GM12864 (cell line): Measurements from ENCODE around the gene BICDL1.
"Not testable (repeated sequence)": the region's sequence is repeated elsewhere in the genome, so short reads cannot be mapped to it uniquely, and the experiment has no call there.

Experiments used
- DNase-seq: peaks from one replicate; pipeline ENCODE4 v3.0.0-alpha.2; 2011; ENCODE audit warnings: low read depth
- H3K4me3 ChIP-seq: 2 replicates; pipeline ENCODE4 v1.5.1; 2011; ENCODE audit warnings: mild to moderate bottlenecking, low read depth, low read length, control low read depth
- TF ChIP-seq, protein P1 (sequence below): IDR thresholded peaks from 2 replicates; pipeline ENCODE4 v1.5.1; 2011; ENCODE audit warnings: low read depth, mild to moderate bottlenecking, moderate library complexity, low read length, control low read depth, inconsistent platforms; ENCODE audit errors: missing control alignments

BICDL1 gene

DNA sequence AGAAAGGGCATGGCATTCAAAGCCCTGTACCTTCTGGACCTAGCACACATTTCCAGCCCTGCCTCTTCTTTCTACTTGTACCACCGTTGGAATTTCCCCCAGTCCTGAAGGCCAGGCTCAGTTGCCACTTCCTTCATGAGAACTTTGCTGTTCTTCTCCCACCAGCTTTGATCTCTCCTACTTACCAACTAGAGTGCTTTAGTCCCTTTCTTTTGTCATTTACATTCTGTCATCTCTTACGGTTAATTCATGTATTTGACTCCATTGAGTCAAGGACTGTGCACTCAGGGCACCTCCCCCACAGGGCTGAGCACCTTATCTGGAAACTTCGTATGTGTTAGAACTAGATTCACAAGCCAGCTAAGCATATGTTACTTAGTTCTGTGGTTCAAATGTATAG is 26.3 kb downstream of the BICDL1 start:
- TF ChIP-seq, protein P1, sequence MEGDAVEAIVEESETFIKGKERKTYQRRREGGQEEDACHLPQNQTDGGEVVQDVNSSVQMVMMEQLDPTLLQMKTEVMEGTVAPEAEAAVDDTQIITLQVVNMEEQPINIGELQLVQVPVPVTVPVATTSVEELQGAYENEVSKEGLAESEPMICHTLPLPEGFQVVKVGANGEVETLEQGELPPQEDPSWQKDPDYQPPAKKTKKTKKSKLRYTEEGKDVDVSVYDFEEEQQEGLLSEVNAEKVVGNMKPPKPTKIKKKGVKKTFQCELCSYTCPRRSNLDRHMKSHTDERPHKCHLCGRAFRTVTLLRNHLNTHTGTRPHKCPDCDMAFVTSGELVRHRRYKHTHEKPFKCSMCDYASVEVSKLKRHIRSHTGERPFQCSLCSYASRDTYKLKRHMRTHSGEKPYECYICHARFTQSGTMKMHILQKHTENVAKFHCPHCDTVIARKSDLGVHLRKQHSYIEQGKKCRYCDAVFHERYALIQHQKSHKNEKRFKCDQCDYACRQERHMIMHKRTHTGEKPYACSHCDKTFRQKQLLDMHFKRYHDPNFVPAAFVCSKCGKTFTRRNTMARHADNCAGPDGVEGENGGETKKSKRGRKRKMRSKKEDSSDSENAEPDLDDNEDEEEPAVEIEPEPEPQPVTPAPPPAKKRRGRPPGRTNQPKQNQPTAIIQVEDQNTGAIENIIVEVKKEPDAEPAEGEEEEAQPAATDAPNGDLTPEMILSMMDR = no peak
- H3K4me3 ChIP-seq = no peak overlapping the region
- DNase-seq = no peak

- H3K4me3 ChIP-seq, DNase-seq: not testable (repeated sequence)
Measured at GRCh38 chr12:120016199-120016598, 27.2 kb downstream of the BICDL1 start.

DNA sequence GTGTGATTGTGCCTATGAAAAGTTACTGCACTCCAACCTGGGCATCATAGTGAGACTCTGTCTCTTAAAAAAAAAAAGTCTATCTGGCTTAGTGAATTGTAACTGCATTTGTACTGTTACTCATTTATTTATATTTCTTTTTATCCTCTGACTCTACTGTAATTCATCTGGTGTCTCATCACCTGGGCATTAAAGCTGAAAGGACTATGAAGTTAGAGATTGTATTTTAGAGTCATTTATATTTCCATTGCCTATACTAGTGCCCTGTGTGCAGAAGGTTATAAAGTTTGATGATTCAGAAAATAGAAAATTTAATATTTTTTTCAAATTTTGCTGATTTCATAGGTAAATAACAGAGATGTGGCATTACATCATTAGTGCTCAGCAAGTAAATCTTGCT is 30.2 kb downstream of the BICDL1 start:
- no peak for DNase-seq
- no peak overlapping the region for H3K4me3 ChIP-seq
- TF ChIP-seq, protein P1 = no peak

GRCh38 chr12:120019938-120020337 is 30.9 kb downstream of the BICDL1 start:
- TF ChIP-seq, protein P1 = no peak
- no peak for DNase-seq
- no peak overlapping the region for H3K4me3 ChIP-seq

DNA sequence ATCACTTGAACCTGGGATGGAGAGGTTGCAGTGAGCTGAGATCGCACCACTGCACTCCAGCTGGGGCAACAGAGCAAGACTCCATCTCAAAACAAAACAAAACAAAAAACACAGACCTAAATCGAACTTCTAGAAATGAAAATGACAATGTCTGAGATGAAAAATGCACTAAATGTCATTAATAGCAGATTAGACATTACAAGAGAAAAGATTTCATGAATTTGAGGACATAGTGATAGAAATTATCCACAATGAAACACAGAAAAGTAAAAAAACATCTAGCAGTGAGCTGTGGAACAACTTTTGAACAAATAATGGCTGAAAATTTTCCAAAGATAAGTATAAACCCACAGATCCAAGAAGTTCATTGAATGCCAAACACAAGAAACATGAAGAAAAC is 35.2 kb downstream of the BICDL1 start:
- TF ChIP-seq, protein P1 = no peak
- no peak overlapping the region for H3K4me3 ChIP-seq
- no peak for DNase-seq

- DNase-seq = no peak
- no peak overlapping the region for H3K4me3 ChIP-seq
- TF ChIP-seq, protein P1 = no peak
Measured at GRCh38 chr12:120025640-120026039, 36.6 kb downstream of the BICDL1 start.

DNA sequence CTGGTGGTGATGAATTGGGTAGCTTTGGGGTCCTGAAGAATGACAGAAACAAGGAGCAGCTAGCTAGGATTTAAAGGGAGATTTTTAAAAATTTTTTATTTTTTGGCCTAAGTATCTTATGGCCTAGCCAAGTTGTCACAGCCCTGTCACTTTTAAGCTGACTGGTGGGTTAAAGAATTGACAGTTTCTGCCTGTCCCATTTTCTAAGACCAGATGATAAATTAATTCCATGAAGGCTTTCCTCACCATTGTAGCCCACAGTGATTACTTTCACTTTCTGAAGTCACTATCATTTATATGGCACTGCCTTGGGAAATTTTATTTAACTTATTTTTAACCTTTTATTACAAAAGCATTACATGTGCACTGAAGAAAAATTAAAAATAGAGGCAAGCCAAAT is 43.2 kb downstream of the BICDL1 start:
- no peak overlapping the region for H3K4me3 ChIP-seq
- TF ChIP-seq, protein P1 = no peak
- no peak for DNase-seq

DNA sequence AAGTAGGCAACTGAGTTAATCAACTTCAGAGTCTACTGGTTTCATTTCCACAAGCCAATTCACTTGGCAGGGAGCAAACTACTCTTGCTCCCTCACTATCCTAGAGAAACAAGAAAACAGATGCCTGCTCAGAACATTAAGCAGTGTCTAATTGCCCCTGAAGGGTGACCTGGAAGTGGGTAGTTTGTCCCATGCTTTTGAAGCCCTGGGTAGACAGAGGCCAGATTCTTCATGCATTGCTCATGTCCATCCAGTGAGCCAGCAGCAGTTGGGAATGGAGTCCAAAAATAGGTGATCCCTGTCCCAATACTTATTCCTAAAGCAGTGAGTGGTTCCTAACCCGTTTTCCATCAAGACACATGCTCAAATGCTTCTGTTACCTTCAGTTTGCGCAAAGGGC is 48.8 kb downstream of the BICDL1 start:
- DNase-seq = no peak
- H3K4me3 ChIP-seq = no peak overlapping the region
- TF ChIP-seq, protein P1 = no peak
